Medulla oblongata (tissue), 1 donor: ENCODE measurements around the gene GDI1.
A peak's percentile ranks its signal among the peaks of the same experiment; 100 is the strongest.

Source experiments
- DNase-seq: peaks from one replicate; pipeline ENCODE4 v3.0.0-alpha.2; 2015; ENCODE audit errors: extremely low spot score

Gene GDI1

DNA sequence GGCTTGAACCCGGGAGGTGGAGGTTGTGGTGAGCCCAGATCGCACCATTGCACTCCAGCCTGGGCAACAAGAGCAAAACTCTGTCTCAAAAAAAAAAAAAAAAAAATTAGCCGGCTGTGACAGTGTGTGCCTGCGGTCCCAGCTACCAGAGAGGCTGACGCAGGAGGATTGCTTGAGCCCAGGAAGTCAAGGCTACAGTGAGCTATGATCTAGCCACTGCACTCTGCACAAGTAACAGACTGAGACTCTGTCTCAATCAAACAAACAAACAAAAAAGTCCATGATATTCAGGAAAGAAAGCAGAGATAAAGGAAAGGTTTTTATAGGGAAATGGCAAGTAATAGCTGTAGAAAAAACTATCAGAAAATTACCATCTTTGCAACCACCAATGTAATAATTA, 44.2 kb downstream of the GDI1 start:
- no peak for DNase-seq

DNA sequence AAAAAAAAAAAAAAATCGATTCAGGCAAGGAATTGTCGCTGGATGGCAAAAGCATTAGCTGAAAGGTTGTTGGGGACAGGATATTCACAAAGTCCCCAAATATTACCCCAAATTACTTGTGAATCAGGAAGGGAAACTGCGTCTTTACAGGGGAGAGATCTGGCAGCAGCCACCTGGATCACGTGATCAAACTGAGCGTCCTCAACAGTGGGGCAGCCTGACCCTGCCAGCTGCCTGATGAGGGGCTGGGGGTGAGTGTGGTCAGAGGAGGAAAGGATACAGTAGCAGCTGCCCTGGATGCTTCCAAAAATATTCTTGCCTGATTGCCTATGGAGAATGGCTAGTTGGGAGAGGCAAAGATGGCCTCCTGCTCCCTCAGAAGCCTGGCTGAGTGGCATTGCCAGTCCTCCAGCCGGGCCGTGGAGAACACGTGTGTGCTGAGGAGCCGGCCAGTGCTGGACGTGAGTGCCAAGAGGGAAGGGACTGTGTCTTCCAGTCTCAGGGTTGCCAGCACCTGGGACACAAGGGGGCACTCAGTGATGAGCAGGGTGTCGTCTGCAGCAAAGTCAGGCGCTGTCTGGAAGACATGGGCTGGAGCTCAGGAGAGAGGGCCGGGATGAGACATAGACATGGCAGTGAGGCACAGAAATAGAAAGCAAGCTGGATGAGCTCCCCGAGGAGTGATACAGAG, 45.1 kb downstream of the GDI1 start:
- no peak for DNase-seq

- DNase-seq = no peak
These were observed 45.8 kb downstream of the GDI1 start for GRCh38 chrX:154482786-154483185.

GRCh38 chrX:154483325-154483724, 46.4 kb downstream of the GDI1 start:
- no peak for DNase-seq

DNA sequence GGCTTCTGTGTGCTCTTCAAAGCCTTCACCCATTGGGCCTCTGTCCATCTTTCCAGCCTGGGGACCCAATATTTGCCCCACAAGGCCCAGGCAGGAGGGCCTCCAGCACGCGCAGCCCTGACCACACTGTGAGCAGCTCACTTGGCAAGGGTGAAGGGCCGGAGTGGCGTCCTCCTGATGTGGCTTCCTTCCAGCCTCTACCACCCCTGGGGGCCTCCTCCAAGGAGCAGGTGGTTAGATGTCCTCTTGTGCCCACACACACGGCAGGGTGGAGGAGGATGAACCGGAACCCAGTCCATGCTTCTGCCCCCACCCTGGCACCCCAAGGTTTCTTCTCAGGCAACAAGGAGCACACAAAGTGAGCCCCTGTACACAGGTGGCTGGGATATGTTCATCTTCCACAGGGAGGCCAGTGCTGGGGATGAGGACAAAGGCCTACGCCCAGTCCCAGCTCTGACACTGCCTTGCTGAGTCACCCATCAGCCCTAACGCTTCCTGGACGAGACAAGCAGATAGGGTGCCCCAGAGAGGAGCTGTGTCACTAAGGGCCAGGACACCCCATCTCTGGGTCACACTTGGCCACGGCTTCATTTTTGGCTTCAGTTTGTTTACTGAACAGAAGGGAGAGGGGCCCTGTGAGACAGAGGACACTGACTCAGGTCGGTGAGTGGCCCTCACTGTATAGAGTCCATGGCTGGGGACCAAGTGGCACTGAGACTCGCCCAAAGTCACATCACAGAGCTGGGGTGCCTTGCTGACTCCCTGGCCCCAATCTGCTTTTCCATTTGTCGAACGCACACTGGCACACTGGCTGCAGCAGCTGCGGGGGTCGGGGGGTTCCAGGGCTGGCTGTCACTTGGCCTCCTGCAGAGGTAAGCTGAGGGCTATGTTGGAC, 47.5 kb downstream of the GDI1 start:
- no peak for DNase-seq

- no peak for DNase-seq
These were observed 48.4 kb downstream of the GDI1 start for GRCh38 chrX:154485150-154486051.

- no peak for DNase-seq
These were observed 49.1 kb downstream of the GDI1 start for GRCh38 chrX:154486052-154486395.

- no peak for DNase-seq
These were observed 49.6 kb downstream of the GDI1 start, which contains the start of gene UBL4A for GRCh38 chrX:154486396-154487207. Gene UBL4A (minus strand): TSS chrX:154486615. CDS start chrX:154486584, 31 bp downstream.

- DNase-seq = no peak
These were observed 50.8 kb downstream of the GDI1 start for GRCh38 chrX:154487518-154488290.

DNA sequence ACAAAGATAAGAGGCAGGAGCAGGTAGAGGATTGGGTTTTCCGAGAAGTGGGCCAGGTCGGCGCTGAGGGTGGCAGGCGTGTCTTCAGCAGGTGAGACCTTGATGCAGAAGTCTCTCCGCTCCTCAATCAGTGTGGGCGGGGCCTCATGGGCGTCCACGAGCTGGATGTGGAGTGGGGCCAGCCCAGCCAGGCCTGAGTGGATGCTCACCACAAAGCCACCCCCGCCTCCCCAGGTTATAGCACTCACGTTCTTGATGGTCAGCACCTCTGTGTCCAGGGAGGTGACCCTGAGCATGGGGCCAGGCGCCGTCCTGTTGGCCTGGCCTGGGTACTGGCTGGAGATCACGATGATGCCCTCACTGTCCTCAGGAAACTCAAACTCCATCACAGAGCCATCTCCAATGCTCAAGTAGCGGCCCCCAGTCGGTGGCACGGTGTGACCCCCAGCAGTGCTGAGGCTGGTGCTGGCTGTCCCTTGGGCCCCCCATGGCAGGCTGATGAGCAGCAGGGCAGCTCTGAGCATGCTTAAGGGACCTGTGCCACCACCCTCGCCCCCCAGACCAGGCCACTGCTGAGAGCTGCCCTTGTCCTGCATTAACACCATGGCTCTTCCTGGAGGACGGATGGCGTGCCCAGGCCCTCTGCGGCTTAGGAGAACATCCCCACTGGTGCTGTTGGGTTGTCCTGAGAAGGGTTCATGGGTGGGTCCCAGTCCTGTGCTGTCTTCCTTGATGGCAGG, 51.6 kb downstream of the GDI1 start:
- DNase-seq = no peak

- no peak for DNase-seq
These were observed 52.2 kb downstream of the GDI1 start for GRCh38 chrX:154489182-154489581.

DNA sequence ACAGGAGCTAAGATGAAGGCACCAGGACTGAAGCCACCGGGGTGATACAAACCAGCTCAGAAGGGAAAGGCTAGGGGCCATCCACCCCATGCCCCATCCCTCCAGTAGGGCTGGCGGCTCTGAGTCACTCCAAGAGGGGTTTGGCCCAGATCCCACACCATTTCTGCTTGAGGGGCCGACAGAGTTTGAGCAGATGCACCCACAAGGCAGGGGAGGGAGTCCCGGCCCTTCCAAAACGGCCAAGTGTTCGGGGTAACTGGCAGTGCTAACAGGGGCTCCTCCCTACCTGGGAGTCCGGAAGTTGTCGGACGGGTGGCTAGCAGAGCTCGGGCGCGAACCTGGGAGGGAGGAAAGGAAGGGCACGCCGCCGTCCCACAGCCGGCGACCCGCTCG, 53.1 kb downstream of the GDI1 start:
- DNase-seq = no peak

DNA sequence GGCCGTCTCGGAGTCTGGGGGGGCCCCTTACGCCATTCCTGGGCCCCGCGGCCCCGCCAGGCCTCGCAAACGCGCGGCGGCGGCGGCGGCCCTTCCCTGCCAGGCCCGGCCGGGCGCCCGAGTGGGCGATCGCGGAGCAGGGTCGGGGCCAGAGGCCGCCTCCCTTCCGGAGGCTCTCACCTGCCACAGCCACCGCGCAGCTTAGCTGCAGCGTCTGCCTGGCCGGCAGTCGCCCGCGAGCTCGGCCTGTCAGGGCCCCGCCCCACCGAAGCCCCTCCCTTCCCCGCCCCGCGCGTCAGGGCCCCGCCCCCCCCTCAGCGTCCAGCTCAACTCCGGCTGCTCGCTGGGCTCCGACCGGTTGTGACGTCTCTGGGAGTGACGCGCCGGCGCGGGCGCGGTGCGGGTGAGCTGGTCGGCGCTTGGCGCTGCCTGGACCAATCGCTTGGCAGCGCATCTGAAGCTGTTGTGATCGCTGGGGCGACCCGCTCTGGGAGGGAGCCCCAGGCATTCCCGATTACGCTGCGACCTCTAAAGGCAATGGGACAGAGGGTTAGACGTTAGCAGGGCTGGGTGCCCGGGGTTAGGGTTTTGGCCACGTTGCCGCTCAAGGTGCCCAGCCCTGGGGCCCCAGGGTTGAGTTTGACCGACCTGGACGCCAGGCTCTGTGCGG, 53.6 kb downstream of the GDI1 start, which contains the start of gene SLC10A3:
SLC10A3 (minus strand) TSS at position 216 of the 670 bp plus-strand sequence. CDS start 1,689 bp downstream, outside the sequence.
- peak; percentile 95 for DNase-seq
